ENCODE results near the gene DMWD.
"Not testable (repeated sequence)": the region's sequence is repeated elsewhere in the genome, so short reads cannot be mapped to it uniquely, and the experiment has no call there.

The DMWD gene

DNA sequence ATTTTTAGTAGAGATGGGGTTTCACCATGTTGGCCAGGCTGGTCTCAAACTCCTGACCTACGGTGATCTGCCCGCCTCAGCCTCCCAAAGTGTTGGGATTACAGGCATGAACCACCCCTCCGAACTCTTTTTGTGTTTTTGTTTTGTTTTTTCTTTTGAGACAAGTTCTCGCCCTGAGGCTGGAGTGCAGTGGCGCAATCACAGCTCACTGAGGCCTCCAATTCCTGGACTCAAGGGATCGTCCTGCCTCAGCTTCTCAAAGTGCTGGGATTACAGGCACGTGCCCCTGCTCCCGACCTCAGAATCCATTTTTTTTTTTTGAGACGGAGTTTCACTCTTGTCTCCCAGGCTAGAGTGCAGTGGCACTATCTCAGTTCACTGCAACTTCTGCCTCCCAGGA is 35.0 kb downstream of the DMWD start:
- Histone ChIP-seq H3K27ac (ENCODE audit: low read length) (no peak overlapping the region), H3K9ac (ENCODE audit: low read depth, low read length) (no peak overlapping the region), H3K36me3 (ENCODE audit: insufficient read depth, low read depth, low read length) (no peaks in the 10 kb centered on the region), H3K9me3 (ENCODE audit: insufficient read depth, low read depth, low read length) (no peaks in the 10 kb centered on the region), H3K4me3 (ENCODE audit: low read length) (no peak overlapping the region), H3K4me1 (ENCODE audit: insufficient read depth, low read length) (no peaks in the 10 kb centered on the region), H3K27me3 (ENCODE audit: insufficient read depth, low read length) (no peaks in the 10 kb centered on the region)

GRCh38 chr19:45754323-45754722 is 38.3 kb downstream of the DMWD start:
- no peaks in the 10 kb centered on the region for H3K27me3 ChIP-seq (ENCODE audit: insufficient read depth, low read length)
- H3K4me1 ChIP-seq (ENCODE audit: insufficient read depth, low read length), result no peaks in the 10 kb centered on the region
- no peak overlapping the region for H3K9ac ChIP-seq (ENCODE audit: low read depth, low read length)
- H3K36me3 ChIP-seq (ENCODE audit: insufficient read depth, low read depth, low read length), result no peaks in the 10 kb centered on the region
- no peaks in the 10 kb centered on the region for H3K9me3 ChIP-seq (ENCODE audit: insufficient read depth, low read depth, low read length)
- no peak overlapping the region for H3K4me3 ChIP-seq (ENCODE audit: low read length)
- H3K27ac ChIP-seq (ENCODE audit: low read length), result no peak overlapping the region

DNA sequence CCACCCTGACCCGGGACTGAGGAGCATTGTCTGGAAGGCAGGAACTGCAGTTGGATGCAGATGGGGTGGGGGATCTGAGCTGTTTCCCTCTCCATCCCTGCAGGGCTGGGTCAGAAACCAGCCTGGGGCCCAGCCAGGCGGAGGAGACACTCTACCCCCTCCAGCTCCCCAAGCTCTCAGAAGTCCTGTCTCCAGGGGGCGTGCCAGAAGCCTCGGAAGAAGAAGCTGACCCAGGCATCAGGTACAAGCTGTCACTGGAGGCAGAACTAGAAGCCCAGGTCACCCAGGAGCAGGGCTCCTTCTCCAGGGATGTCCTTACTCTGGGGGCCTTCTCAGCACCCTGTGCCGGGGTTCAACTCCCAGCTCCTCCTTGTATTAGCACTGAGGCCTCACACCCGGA is 39.1 kb downstream of the DMWD start:
- Histone ChIP-seq H3K9ac (ENCODE audit: low read depth, low read length) (no peak overlapping the region), H3K27ac (ENCODE audit: low read length) (no peak overlapping the region), H3K4me1 (ENCODE audit: insufficient read depth, low read length) (no peaks in the 10 kb centered on the region), H3K36me3 (ENCODE audit: insufficient read depth, low read depth, low read length) (no peaks in the 10 kb centered on the region), H3K4me3 (ENCODE audit: low read length) (no peak overlapping the region), H3K9me3 (ENCODE audit: insufficient read depth, low read depth, low read length) (no peaks in the 10 kb centered on the region), H3K27me3 (ENCODE audit: insufficient read depth, low read length) (no peaks in the 10 kb centered on the region)

GRCh38 chr19:45752639-45753038 is 40.0 kb downstream of the DMWD start:
- H3K4me3 ChIP-seq (ENCODE audit: low read length), result no peak overlapping the region
- H3K36me3 ChIP-seq (ENCODE audit: insufficient read depth, low read depth, low read length), result no peaks in the 10 kb centered on the region
- no peaks in the 10 kb centered on the region for H3K4me1 ChIP-seq (ENCODE audit: insufficient read depth, low read length)
- no peaks in the 10 kb centered on the region for H3K27me3 ChIP-seq (ENCODE audit: insufficient read depth, low read length)
- H3K27ac ChIP-seq (ENCODE audit: low read length), result no peak overlapping the region
- no peak overlapping the region for H3K9ac ChIP-seq (ENCODE audit: low read depth, low read length)
- no peaks in the 10 kb centered on the region for H3K9me3 ChIP-seq (ENCODE audit: insufficient read depth, low read depth, low read length)

DNA sequence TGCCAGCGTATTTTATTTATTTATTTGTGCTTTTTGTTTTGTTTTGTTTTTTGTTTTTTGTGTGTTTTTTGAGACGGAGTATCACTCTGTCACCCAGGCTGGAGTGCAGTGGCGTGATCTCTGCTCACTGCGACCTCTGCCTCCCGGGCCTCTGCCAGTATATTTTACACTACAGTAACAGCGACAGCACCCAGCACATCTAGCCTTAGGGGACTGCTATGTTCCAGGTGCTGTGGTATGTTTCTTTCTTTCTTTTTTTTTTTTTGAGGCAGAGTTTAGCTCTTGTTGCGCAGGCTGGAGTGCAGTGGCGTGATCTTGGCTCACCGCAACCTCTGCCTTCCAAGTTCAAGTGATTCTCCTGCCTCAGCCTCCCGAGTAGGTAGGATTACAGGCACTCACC is 41.2 kb downstream of the DMWD start:
- H3K36me3 ChIP-seq (ENCODE audit: insufficient read depth, low read depth, low read length); H3K9ac ChIP-seq (ENCODE audit: low read depth, low read length); H3K4me1 ChIP-seq (ENCODE audit: insufficient read depth, low read length); H3K4me3 ChIP-seq (ENCODE audit: low read length); H3K27ac ChIP-seq (ENCODE audit: low read length); H3K27me3 ChIP-seq (ENCODE audit: insufficient read depth, low read length); H3K9me3 ChIP-seq (ENCODE audit: insufficient read depth, low read depth, low read length): not testable (repeated sequence)

DNA sequence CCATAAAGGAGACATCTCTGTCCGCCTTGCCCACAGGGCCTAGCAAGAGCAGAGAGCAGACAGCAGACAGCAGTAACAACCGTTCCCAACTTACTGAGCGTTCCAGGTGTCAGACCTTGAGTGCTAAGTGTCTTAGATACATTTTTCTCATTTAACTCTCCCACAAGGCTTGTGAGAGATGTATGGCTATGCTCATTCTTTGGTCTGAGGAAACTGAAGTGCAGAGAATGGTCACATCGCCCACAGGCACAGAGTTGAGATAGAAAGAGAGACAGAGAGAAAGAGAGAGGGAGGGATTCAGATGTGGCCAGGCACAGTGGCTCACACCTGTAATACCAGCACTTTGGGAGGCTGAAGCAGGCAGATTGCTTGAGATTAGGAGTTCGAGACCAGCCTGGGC is 45.1 kb downstream of the DMWD start:
- no peak overlapping the region for H3K27ac ChIP-seq (ENCODE audit: low read length)
- no peak overlapping the region for H3K9ac ChIP-seq (ENCODE audit: low read depth, low read length)
- H3K4me3 ChIP-seq (ENCODE audit: low read length), result no peak overlapping the region
- H3K4me1 ChIP-seq (ENCODE audit: insufficient read depth, low read length), result no peaks in the 10 kb centered on the region
- no peaks in the 10 kb centered on the region for H3K36me3 ChIP-seq (ENCODE audit: insufficient read depth, low read depth, low read length)
- no peaks in the 10 kb centered on the region for H3K27me3 ChIP-seq (ENCODE audit: insufficient read depth, low read length)
- no peaks in the 10 kb centered on the region for H3K9me3 ChIP-seq (ENCODE audit: insufficient read depth, low read depth, low read length)

DNA sequence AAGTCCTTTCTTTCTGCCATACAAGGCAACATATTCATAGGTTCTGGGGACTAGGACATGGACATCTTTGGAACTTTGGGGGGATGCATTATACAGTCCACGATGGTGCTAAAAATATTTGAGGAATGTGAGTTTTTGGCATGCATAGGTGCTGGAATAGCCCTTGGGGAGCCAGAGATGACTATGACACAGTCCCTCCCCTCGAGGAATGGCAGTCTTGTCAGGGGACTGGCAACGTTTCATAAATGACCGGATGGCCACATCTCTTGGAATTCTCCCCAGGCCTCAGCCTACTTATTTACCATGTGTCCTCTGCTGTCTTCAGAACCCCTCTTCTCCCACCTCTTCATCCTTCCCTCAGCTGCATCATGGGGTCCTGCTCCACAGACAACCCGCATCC is 45.8 kb downstream of the DMWD start:
- no peaks in the 10 kb centered on the region for H3K36me3 ChIP-seq (ENCODE audit: insufficient read depth, low read depth, low read length)
- H3K27me3 ChIP-seq (ENCODE audit: insufficient read depth, low read length), result no peaks in the 10 kb centered on the region
- H3K9me3 ChIP-seq (ENCODE audit: insufficient read depth, low read depth, low read length), result no peaks in the 10 kb centered on the region
- H3K4me1 ChIP-seq (ENCODE audit: insufficient read depth, low read length), result no peaks in the 10 kb centered on the region
- no peak overlapping the region for H3K27ac ChIP-seq (ENCODE audit: low read length)
- no peak overlapping the region for H3K9ac ChIP-seq (ENCODE audit: low read depth, low read length)
- H3K4me3 ChIP-seq (ENCODE audit: low read length), result no peak overlapping the region

DNA sequence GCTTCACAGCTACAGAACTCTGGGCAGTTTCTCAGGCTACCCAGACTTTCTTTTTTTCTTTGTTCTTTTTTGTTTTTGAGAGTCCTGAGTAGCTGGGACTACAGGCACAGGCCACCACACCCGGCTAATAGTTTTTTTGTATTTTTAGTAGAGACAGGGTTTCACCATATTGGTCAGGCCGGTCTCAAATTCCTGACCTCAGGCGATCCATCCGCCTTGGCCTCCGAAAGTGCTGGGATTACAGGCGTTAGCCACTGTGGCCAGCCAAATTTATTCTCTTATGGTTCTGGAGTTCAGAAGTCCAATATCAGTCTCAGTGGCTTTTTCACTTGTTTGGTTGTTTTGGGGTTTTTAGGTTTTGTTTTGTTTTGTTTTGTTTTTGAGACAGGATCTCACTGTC is 47.0 kb downstream of the DMWD start:
- H3K36me3 ChIP-seq (ENCODE audit: insufficient read depth, low read depth, low read length), result no peaks in the 10 kb centered on the region
- no peaks in the 10 kb centered on the region for H3K4me1 ChIP-seq (ENCODE audit: insufficient read depth, low read length)
- no peaks in the 10 kb centered on the region for H3K9me3 ChIP-seq (ENCODE audit: insufficient read depth, low read depth, low read length)
- no peaks in the 10 kb centered on the region for H3K27me3 ChIP-seq (ENCODE audit: insufficient read depth, low read length)
- H3K9ac ChIP-seq (ENCODE audit: low read depth, low read length), result no peak overlapping the region
- no peak overlapping the region for H3K27ac ChIP-seq (ENCODE audit: low read length)
- no peak overlapping the region for H3K4me3 ChIP-seq (ENCODE audit: low read length)

DNA sequence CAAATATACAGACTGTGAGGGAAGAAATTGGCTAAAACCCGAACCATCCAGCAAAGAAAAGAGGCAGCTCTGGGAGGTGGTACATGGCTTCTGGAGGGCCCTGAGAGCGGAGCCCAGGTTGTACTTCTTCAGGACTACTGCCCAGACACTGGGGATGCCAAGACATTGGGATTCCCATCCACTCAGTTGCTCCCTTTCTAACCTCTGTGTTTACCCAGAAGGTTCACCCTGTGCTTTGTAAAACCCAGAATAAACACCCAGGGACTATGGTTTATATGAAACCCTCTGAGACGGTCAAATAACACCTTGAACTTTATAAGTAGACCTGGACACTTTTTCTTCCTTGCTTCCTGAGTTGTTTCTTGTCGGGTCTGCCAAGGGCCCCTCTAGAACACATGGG is 49.7 kb downstream of the DMWD start:
- Histone ChIP-seq H3K9ac (ENCODE audit: low read depth, low read length) (no peak overlapping the region), H3K27ac (ENCODE audit: low read length) (no peak overlapping the region), H3K4me3 (ENCODE audit: low read length) (no peak overlapping the region), H3K4me1 (ENCODE audit: insufficient read depth, low read length) (no peaks in the 10 kb centered on the region), H3K9me3 (ENCODE audit: insufficient read depth, low read depth, low read length) (no peaks in the 10 kb centered on the region), H3K36me3 (ENCODE audit: insufficient read depth, low read depth, low read length) (no peaks in the 10 kb centered on the region), H3K27me3 (ENCODE audit: insufficient read depth, low read length) (no peaks in the 10 kb centered on the region)

DNA sequence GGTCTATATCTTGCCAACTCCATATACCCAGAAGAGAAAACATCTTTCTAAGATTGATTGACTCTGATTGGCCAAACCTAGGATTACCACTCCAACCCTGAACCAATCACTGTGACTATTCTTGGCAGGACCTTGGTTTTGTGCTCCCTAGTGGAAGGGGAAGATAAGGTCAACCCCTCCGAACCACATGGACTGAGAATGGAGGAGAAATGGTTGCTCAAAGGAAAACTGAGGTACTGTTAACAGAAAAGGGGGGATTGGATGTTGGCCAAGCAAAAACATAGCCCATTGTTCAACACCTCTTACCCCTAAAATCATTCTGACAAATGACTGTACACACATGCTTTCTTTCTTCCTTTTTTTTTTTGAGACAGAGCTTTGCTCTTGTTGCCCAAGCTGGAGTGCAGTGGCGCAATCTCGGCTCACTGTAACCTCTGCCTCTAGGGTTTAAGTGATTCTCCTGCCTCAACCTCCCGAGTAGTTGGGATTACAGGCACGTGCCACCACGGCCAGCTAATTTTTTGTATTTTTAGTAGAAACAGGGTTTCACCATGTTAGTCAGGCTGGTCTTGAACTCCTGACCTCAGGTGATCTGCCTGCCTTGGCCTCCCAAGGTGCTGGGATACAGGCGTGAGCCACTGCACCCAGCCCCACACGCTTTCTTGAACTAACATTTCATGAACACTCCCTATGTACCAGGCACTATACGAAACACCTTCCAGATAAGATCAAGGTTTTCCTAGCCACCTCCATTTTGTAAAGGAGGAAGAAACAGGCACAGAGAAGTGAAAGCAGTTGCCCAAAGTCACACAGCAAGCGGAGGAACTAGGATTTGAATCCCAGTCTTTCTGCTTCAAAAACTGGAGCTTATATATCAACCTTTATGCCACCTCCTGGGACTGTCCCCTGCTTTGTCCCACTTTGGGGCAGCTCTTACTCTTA is 52.9 kb downstream of the DMWD start:
- Histone ChIP-seq H3K9ac (ENCODE audit: low read depth, low read length) (no peak overlapping the region), H3K27ac (ENCODE audit: low read length) (no peak overlapping the region), H3K27me3 (ENCODE audit: insufficient read depth, low read length) (no peaks in the 10 kb centered on the region), H3K4me3 (ENCODE audit: low read length) (no peak overlapping the region), H3K9me3 (ENCODE audit: insufficient read depth, low read depth, low read length) (no peaks in the 10 kb centered on the region), H3K36me3 (ENCODE audit: insufficient read depth, low read depth, low read length) (no peaks in the 10 kb centered on the region), H3K4me1 (ENCODE audit: insufficient read depth, low read length) (no peaks in the 10 kb centered on the region)

DNA sequence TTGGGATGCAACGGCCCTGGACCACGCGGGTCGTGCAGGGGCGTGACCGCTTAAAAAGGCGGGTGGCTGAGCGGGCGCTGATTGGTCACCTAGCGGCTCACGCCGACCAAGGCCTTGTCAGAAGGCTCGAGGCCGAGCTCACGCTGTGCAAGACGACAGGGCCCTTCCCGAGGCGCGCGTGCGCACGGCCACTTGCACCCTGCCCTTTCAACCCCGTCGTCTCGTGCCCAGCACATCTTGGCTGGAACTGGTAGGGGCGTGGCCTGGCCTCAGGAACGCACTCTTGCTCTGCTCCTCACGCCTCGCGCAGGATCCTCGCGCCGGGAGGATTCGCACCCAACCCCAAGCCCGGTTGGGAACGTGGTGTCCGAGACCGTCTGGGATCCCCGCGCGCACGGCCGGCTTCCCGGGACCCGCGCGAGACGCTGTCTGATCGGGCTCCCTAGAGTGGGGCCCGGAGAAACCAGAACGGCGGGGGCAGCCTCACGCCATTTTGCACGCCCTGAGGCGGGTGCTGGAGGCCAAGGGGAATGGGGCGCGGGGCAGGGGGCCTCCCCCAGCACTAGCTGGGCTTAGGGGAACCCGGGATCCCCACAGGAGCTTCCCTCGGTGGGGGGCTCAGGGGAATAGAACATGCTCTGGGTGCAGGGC is 59.4 kb downstream of the DMWD start, which contains the start of gene MEIOSIN:
TSS of gene MEIOSIN (plus strand) at position 280 of the 651 bp plus-strand sequence. CDS start 1,938 bp downstream, outside the sequence.
- Histone ChIP-seq H3K36me3 (ENCODE audit: insufficient read depth, low read depth, low read length) (no peaks in the 10 kb centered on the region), H3K9ac (ENCODE audit: low read depth, low read length) (no peak within 1 kb of the TSS), H3K4me3 (ENCODE audit: low read length) (no peak within 1 kb of the TSS), H3K27me3 (ENCODE audit: insufficient read depth, low read length) (no peaks in the 10 kb centered on the region), H3K4me1 (ENCODE audit: insufficient read depth, low read length) (peaks cover 6% of the 10 kb centered on the region), H3K9me3 (ENCODE audit: insufficient read depth, low read depth, low read length) (no peaks in the 10 kb centered on the region), H3K27ac (ENCODE audit: low read length) (no peak within 1 kb of the TSS)
